IgD-negative memory B cell (primary cell): ENCODE data around the gene SLFN11. TPM values are rescaled to one million over a fixed set of nuclear protein-coding genes. Genes with fewer than 3 reads are reported as not detected.
"Not testable (repeated sequence)": the region's sequence is repeated elsewhere in the genome, so short reads cannot be mapped to it uniquely, and the experiment has no call there.

ENCODE experiments used
- H3K27ac Mint-ChIP-seq, 3 donors: one replicate each; pipeline ENCODE4 v1.8.0; 2020 to 2022; ENCODE audit warnings: mild to moderate bottlenecking in 3 of 3, mixed read lengths in 3 of 3, moderate library complexity in 1 of 3
- H3K27me3 Mint-ChIP-seq: one replicate; pipeline ENCODE4 v1.8.0; 2021; ENCODE audit warnings: mixed read lengths
- H3K36me3 Mint-ChIP-seq: one replicate; pipeline ENCODE4 v1.8.0; 2020; ENCODE audit warnings: mild to moderate bottlenecking, mixed read lengths
- H3K4me1 Mint-ChIP-seq, 3 donors: one replicate each; pipeline ENCODE4 v1.8.0; 2020 to 2022; ENCODE audit warnings: mixed read lengths in 3 of 3, mild to moderate bottlenecking in 1 of 3
- H3K4me3 Mint-ChIP-seq, 4 donors: one replicate each; pipeline ENCODE4 v1.8.0; 2020 to 2022; ENCODE audit warnings: mild to moderate bottlenecking in 4 of 4, mixed read lengths in 4 of 4, moderate library complexity in 3 of 4
- H3K9me3 Mint-ChIP-seq, 3 donors: one replicate each; pipeline ENCODE4 v1.8.0; 2020 to 2021; ENCODE audit warnings: mixed read lengths in 3 of 3, mild to moderate bottlenecking in 1 of 3
- polyA plus RNA-seq: library from polyadenylated mRNA; unstranded; fragments of 300-500 nt; fragmentation: Illumina TruSeq; gene quantifications from one replicate; pipeline ENCODE4 v1.2.3, GENCODE V29; 2021

SLFN11 gene
- polyA plus RNA-seq: 11.2 TPM

- Mint-ChIP-seq H3K27ac (peak within 1 kb of the TSS; percentile 85 to 99 (median 97)), H3K9me3 (peaks cover 0 to 7% (median 0%) of the 10 kb centered on the region in 3 donors), H3K36me3 (no peaks in the 10 kb centered on the region), H3K27me3 (no peaks in the 10 kb centered on the region), H3K4me1 (peaks cover 25 to 42% (median 31%) of the 10 kb centered on the region in 3 donors), H3K4me3 (peak within 1 kb of the TSS; percentile 91 to 99 (median 96))
These were observed at the start of gene SLFN11 for GRCh38 chr17:35373534-35373983. SLFN11 (minus strand) TSS chr17:35373621; CDS start chr17:35363807, 9,814 bp downstream.

- peaks cover 17% of the 10 kb centered on the region for H3K36me3 Mint-ChIP-seq
- not testable (repeated sequence) for H3K4me3 Mint-ChIP-seq, H3K9me3 Mint-ChIP-seq, H3K4me1 Mint-ChIP-seq, H3K27me3 Mint-ChIP-seq, H3K27ac Mint-ChIP-seq
These were observed 47.6 kb upstream of the SLFN11 start for GRCh38 chr17:35421069-35421468.

GRCh38 chr17:35416659-35417058 is 43.2 kb upstream of the SLFN11 start:
- H3K36me3 Mint-ChIP-seq: peaks cover 26% of the 10 kb centered on the region
- H3K9me3 Mint-ChIP-seq: peaks cover 0 to 9% (median 2%) of the 10 kb centered on the region in 3 donors
- peaks cover 0 to 2% (median 0%) of the 10 kb centered on the region in 3 donors for H3K4me1 Mint-ChIP-seq
- H3K27ac Mint-ChIP-seq: no peak overlapping the region
- H3K4me3 Mint-ChIP-seq: no peak overlapping the region
- H3K27me3 Mint-ChIP-seq: no peaks in the 10 kb centered on the region

GRCh38 chr17:35414707-35415106 is 41.3 kb upstream of the SLFN11 start:
- H3K36me3 Mint-ChIP-seq: peaks cover 29% of the 10 kb centered on the region
- H3K4me3 Mint-ChIP-seq, H3K9me3 Mint-ChIP-seq, H3K4me1 Mint-ChIP-seq, H3K27ac Mint-ChIP-seq, H3K27me3 Mint-ChIP-seq: not testable (repeated sequence)

GRCh38 chr17:35414247-35414646 is 40.8 kb upstream of the SLFN11 start:
- Mint-ChIP-seq H3K36me3 (peaks cover 28% of the 10 kb centered on the region), H3K27ac (no peak overlapping the region), H3K4me1 (peaks cover 0 to 2% (median 0%) of the 10 kb centered on the region in 3 donors), H3K4me3 (no peak overlapping the region), H3K9me3 (peaks cover 1 to 9% (median 2%) of the 10 kb centered on the region in 3 donors), H3K27me3 (no peaks in the 10 kb centered on the region)

- H3K4me3 Mint-ChIP-seq: no peak overlapping the region
- peaks cover 0 to under 1% (median 0%) of the 10 kb centered on the region in 3 donors for H3K4me1 Mint-ChIP-seq
- no peaks in the 10 kb centered on the region for H3K27me3 Mint-ChIP-seq
- peaks cover 7% of the 10 kb centered on the region for H3K36me3 Mint-ChIP-seq
- no peak overlapping the region for H3K27ac Mint-ChIP-seq
- peaks cover 0 to 1% (median 0%) of the 10 kb centered on the region in 3 donors for H3K9me3 Mint-ChIP-seq
These were observed 34.1 kb upstream of the SLFN11 start for GRCh38 chr17:35407531-35407930.

GRCh38 chr17:35406568-35406967 is 33.1 kb upstream of the SLFN11 start:
- Mint-ChIP-seq H3K27ac (no peak overlapping the region), H3K9me3 (peaks cover 0 to 1% (median 0%) of the 10 kb centered on the region in 3 donors)

GRCh38 chr17:35404360-35404759 is 30.9 kb upstream of the SLFN11 start:
- Mint-ChIP-seq H3K36me3 (peaks cover 4% of the 10 kb centered on the region), H3K4me1 (no peaks in the 10 kb centered on the region), H3K27me3 (no peaks in the 10 kb centered on the region), H3K27ac (no peak overlapping the region), H3K9me3 (peaks cover 0 to 3% (median under 1%) of the 10 kb centered on the region in 3 donors), H3K4me3 (no peak overlapping the region)

More at GRCh38 chr17:35406568-35406967, 33.1 kb upstream of the SLFN11 start:
- H3K4me1 Mint-ChIP-seq: no peaks in the 10 kb centered on the region
- H3K27me3 Mint-ChIP-seq: no peaks in the 10 kb centered on the region
- no peak overlapping the region for H3K4me3 Mint-ChIP-seq
- peaks cover 5% of the 10 kb centered on the region for H3K36me3 Mint-ChIP-seq

- H3K4me3 Mint-ChIP-seq, H3K27ac Mint-ChIP-seq, H3K27me3 Mint-ChIP-seq, H3K9me3 Mint-ChIP-seq, H3K4me1 Mint-ChIP-seq, H3K36me3 Mint-ChIP-seq: not testable (repeated sequence)
These were observed 20.4 kb upstream of the SLFN11 start for GRCh38 chr17:35393783-35394182.

GRCh38 chr17:35390663-35391062 is 17.2 kb upstream of the SLFN11 start:
- Mint-ChIP-seq H3K36me3 (peaks cover 2% of the 10 kb centered on the region), H3K4me3 (no peak overlapping the region), H3K27me3 (peaks cover 1% of the 10 kb centered on the region), H3K27ac (no peak overlapping the region), H3K4me1 (peaks cover 4 to 6% (median 6%) of the 10 kb centered on the region in 3 donors), H3K9me3 (peaks cover 0 to under 1% (median 0%) of the 10 kb centered on the region in 3 donors)

GRCh38 chr17:35390156-35390555 is 16.7 kb upstream of the SLFN11 start:
- peaks cover 4 to 6% (median 6%) of the 10 kb centered on the region in 3 donors for H3K4me1 Mint-ChIP-seq
- H3K27ac Mint-ChIP-seq: no peak overlapping the region
- no peak overlapping the region for H3K4me3 Mint-ChIP-seq
- H3K27me3 Mint-ChIP-seq: peaks cover 1% of the 10 kb centered on the region
- H3K36me3 Mint-ChIP-seq: peaks cover 2% of the 10 kb centered on the region
- H3K9me3 Mint-ChIP-seq: no peaks in the 10 kb centered on the region

- no peak overlapping the region for H3K27ac Mint-ChIP-seq
- no peak overlapping the region for H3K4me3 Mint-ChIP-seq
- H3K27me3 Mint-ChIP-seq: peaks cover 1% of the 10 kb centered on the region
- peaks cover 4 to 11% (median 11%) of the 10 kb centered on the region in 3 donors for H3K4me1 Mint-ChIP-seq
- no peaks in the 10 kb centered on the region for H3K9me3 Mint-ChIP-seq
- peaks cover 5% of the 10 kb centered on the region for H3K36me3 Mint-ChIP-seq
These were observed 14.1 kb upstream of the SLFN11 start for GRCh38 chr17:35387496-35387895.

- no peaks in the 10 kb centered on the region for H3K9me3 Mint-ChIP-seq
- peak overlapping the region in 1 of 4 donors; percentile 8 for H3K4me3 Mint-ChIP-seq
These were observed 4.3 kb upstream of the SLFN11 start for GRCh38 chr17:35377706-35378105.

GRCh38 chr17:35377068-35377467 is 3.6 kb upstream of the SLFN11 start:
- H3K27ac Mint-ChIP-seq: peak overlapping the region in 1 of 3 donors; percentile 38
- H3K9me3 Mint-ChIP-seq: no peaks in the 10 kb centered on the region

More at GRCh38 chr17:35377706-35378105, 4.3 kb upstream of the SLFN11 start:
- H3K4me1 Mint-ChIP-seq: peaks cover 29 to 38% (median 31%) of the 10 kb centered on the region in 3 donors
- H3K27me3 Mint-ChIP-seq: peaks cover 1% of the 10 kb centered on the region
- H3K27ac Mint-ChIP-seq: no peak overlapping the region
- no peaks in the 10 kb centered on the region for H3K36me3 Mint-ChIP-seq

GRCh38 chr17:35376245-35376644 is 2.8 kb upstream of the SLFN11 start:
- Mint-ChIP-seq H3K9me3 (no peaks in the 10 kb centered on the region), H3K4me3 (peak overlapping the region in 2 of 4 donors; percentile 64 to 67), H3K27me3 (peaks cover 1% of the 10 kb centered on the region), H3K4me1 (peaks cover 19 to 33% (median 26%) of the 10 kb centered on the region in 3 donors), H3K36me3 (no peaks in the 10 kb centered on the region), H3K27ac (peak overlapping the region in 2 of 3 donors; percentile 34 to 79)

More at GRCh38 chr17:35377068-35377467, 3.6 kb upstream of the SLFN11 start:
- Mint-ChIP-seq H3K36me3 (no peaks in the 10 kb centered on the region), H3K4me3 (peak overlapping the region in 1 of 4 donors; percentile 49), H3K4me1 (peaks cover 25 to 33% (median 26%) of the 10 kb centered on the region in 3 donors), H3K27me3 (peaks cover 1% of the 10 kb centered on the region)

- Mint-ChIP-seq H3K4me3 (peak overlapping the region; percentile 91 to 99 (median 96)), H3K9me3 (peaks cover 0 to 7% (median 0%) of the 10 kb centered on the region in 3 donors), H3K36me3 (no peaks in the 10 kb centered on the region), H3K27me3 (no peaks in the 10 kb centered on the region), H3K4me1 (peaks cover 26 to 36% (median 29%) of the 10 kb centered on the region in 3 donors), H3K27ac (peak overlapping the region; percentile 85 to 99 (median 97))
These were observed 1.4 kb upstream of the SLFN11 start for GRCh38 chr17:35374766-35375344.
